ENCODE data around the gene PDGFC.

The PDGFC gene

GRCh38 chr4:156976147-156976546, 4.5 kb upstream of the PDGFC start:
- H3K9me3 ChIP-seq (ENCODE audit: low read length), result no peaks in the 10 kb centered on the region
- no peaks in the 10 kb centered on the region for H3K27me3 ChIP-seq (ENCODE audit: insufficient read depth, low read length)
- H3K27ac ChIP-seq (ENCODE audit: low read depth, low read length, poor library complexity, severe bottlenecking), result no peak overlapping the region
- H3K9me2 ChIP-seq (ENCODE audit: low read depth, low read length), result no peaks in the 10 kb centered on the region
- no peak overlapping the region for H2AFZ ChIP-seq (ENCODE audit: low read length)
- TF ChIP-seq CTCF (IDR thresholded peaks at IDR 0.05; ENCODE audit: low read length) (no peak), EZH2 (IDR thresholded peaks at IDR 0.05; ENCODE audit: borderline replicate concordance, low read length) (no peak)
- H3F3A ChIP-seq (ENCODE audit: insufficient read depth, low read length), result no peaks in the 10 kb centered on the region
- no peak overlapping the region for H3K4me3 ChIP-seq (ENCODE audit: low read depth, low read length, poor library complexity, severe bottlenecking)
- no peak overlapping the region for H3K9ac ChIP-seq (ENCODE audit: low read length)
- no peaks in the 10 kb centered on the region for H3K36me3 ChIP-seq (ENCODE audit: insufficient read depth, low read length)
- H3K79me2 ChIP-seq (ENCODE audit: insufficient read depth, low read length), result no peaks in the 10 kb centered on the region
- no peaks in the 10 kb centered on the region for H4K20me1 ChIP-seq (ENCODE audit: insufficient read depth, low read length)
- no peaks in the 10 kb centered on the region for H3K4me1 ChIP-seq (ENCODE audit: insufficient read depth, low read length, severe bottlenecking)
- no peak overlapping the region for H3K4me2 ChIP-seq (ENCODE audit: low read length)

DNA sequence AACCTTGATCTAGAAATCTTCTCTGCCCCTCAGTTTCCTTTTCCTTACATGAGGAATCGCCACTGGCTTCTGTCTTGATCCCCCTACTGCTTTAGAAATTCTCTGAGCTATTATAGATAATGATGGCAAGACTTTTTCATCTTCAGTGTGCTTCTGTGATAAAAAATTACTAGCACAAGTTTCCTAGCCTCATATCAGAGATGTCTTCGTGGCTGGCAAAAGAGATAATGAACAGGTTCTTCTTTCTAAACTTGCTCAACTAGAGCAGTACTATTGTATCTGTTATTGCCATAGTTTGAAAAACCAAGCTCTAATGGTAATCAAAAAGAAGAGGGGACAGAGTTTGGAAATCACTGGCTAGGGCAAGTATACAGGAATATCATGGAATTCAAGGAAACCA, 4.1 kb upstream of the PDGFC start:
- Histone ChIP-seq H3K27ac (ENCODE audit: low read depth, low read length, poor library complexity, severe bottlenecking) (no peak overlapping the region), H3K9ac (ENCODE audit: low read length) (no peak overlapping the region), H3K4me2 (ENCODE audit: low read length) (no peak overlapping the region), H2AFZ (ENCODE audit: low read length) (no peak overlapping the region), H3K9me2 (ENCODE audit: low read depth, low read length) (no peaks in the 10 kb centered on the region), H3K27me3 (ENCODE audit: insufficient read depth, low read length) (no peaks in the 10 kb centered on the region), H3K79me2 (ENCODE audit: insufficient read depth, low read length) (no peaks in the 10 kb centered on the region), H3K9me3 (ENCODE audit: low read length) (no peaks in the 10 kb centered on the region), H3K4me3 (ENCODE audit: low read depth, low read length, poor library complexity, severe bottlenecking) (no peak overlapping the region), H4K20me1 (ENCODE audit: insufficient read depth, low read length) (no peaks in the 10 kb centered on the region), H3K4me1 (ENCODE audit: insufficient read depth, low read length, severe bottlenecking) (no peaks in the 10 kb centered on the region), H3K36me3 (ENCODE audit: insufficient read depth, low read length) (no peaks in the 10 kb centered on the region), H3F3A (ENCODE audit: insufficient read depth, low read length) (no peaks in the 10 kb centered on the region)
- TF ChIP-seq CTCF (IDR thresholded peaks at IDR 0.05; ENCODE audit: low read length), result no peak
- TF ChIP-seq EZH2 (IDR thresholded peaks at IDR 0.05; ENCODE audit: borderline replicate concordance, low read length), result no peak

DNA sequence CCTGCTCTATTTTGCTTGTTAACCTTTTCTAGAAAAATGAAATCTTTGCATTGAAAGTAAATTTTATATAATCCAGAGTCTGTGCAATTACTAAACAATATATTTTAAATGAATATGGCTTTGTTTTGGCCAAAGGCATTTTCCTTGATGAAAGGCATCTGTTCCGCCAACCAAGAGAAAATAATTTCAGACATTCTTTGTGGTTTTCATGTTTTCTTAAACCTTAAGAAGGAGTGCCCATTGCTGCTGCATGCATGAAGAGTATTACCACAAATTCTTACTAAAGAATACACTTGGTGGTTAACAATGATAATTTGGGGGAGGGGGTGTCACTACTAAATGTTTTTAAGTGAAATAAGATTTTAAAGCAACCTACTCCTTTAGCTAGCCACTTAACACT, 2.7 kb upstream of the PDGFC start:
- TF ChIP-seq EZH2 (IDR thresholded peaks at IDR 0.05; ENCODE audit: borderline replicate concordance, low read length) (no peak), CTCF (IDR thresholded peaks at IDR 0.05; ENCODE audit: low read length) (no peak)
- no peaks in the 10 kb centered on the region for H3F3A ChIP-seq (ENCODE audit: insufficient read depth, low read length)
- no peaks in the 10 kb centered on the region for H3K36me3 ChIP-seq (ENCODE audit: insufficient read depth, low read length)
- no peaks in the 10 kb centered on the region for H3K27me3 ChIP-seq (ENCODE audit: insufficient read depth, low read length)
- no peak overlapping the region for H2AFZ ChIP-seq (ENCODE audit: low read length)
- no peaks in the 10 kb centered on the region for H3K79me2 ChIP-seq (ENCODE audit: insufficient read depth, low read length)
- no peaks in the 10 kb centered on the region for H4K20me1 ChIP-seq (ENCODE audit: insufficient read depth, low read length)
- H3K4me3 ChIP-seq (ENCODE audit: low read depth, low read length, poor library complexity, severe bottlenecking), result no peak overlapping the region
- H3K9me3 ChIP-seq (ENCODE audit: low read length), result no peaks in the 10 kb centered on the region
- no peak overlapping the region for H3K27ac ChIP-seq (ENCODE audit: low read depth, low read length, poor library complexity, severe bottlenecking)
- H3K4me2 ChIP-seq (ENCODE audit: low read length), result no peak overlapping the region
- H3K9me2 ChIP-seq (ENCODE audit: low read depth, low read length), result no peaks in the 10 kb centered on the region
- H3K4me1 ChIP-seq (ENCODE audit: insufficient read depth, low read length, severe bottlenecking), result no peaks in the 10 kb centered on the region
- H3K9ac ChIP-seq (ENCODE audit: low read length), result no peak overlapping the region

Measured in OCI-LY1 (cell line).